ENCODE data around the gene CD274. TPM values are rescaled to one million over a fixed set of nuclear protein-coding genes. Genes with fewer than 3 reads are reported as not detected.
A peak's percentile ranks its signal among the peaks of the same experiment; 100 is the strongest.

Gene CD274
- total and polyA plus RNA-seq, 10 of the 15 experiments (the other 5 are each of a cell fraction or from before 2014, with no cell fraction given): 9.4 to 128 (median 24.6) TPM

DNA sequence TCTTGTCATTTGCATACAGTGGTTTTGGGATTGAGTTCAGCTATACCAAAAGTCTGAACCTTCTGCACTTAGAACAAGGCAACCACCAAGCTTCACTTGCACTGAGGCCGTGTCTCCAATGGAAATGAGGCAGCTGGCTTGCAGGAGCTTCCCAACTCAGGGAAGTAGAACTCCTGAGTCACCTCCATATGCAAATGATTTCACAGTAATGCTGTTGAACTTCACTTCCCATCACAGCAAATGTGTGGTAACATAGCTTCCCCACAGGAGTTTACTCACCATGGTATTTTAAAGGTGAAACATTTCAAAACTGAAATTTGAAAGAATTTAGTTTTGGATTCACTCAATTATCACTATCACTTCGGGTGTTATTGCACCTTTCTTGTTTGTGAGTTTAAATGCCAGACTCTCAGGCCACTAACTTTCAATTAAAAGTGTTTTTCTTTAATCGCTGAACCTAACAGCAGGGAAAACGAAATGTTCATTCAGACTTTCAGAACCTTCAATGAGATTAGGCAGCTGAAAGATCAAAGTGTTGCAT, 9.0 kb downstream of the CD274 start (continued):
- TF ChIP-seq TCF3 (IDR thresholded peaks at IDR 0.05; ENCODE audit: borderline replicate concordance, insufficient read depth, low read depth, low read length): no peak
- TF ChIP-seq, protein P1, sequence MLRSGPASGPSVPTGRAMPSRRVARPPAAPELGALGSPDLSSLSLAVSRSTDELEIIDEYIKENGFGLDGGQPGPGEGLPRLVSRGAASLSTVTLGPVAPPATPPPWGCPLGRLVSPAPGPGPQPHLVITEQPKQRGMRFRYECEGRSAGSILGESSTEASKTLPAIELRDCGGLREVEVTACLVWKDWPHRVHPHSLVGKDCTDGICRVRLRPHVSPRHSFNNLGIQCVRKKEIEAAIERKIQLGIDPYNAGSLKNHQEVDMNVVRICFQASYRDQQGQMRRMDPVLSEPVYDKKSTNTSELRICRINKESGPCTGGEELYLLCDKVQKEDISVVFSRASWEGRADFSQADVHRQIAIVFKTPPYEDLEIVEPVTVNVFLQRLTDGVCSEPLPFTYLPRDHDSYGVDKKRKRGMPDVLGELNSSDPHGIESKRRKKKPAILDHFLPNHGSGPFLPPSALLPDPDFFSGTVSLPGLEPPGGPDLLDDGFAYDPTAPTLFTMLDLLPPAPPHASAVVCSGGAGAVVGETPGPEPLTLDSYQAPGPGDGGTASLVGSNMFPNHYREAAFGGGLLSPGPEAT (IDR thresholded peaks at IDR 0.05; ENCODE audit: low read depth): peak; percentile 94
- TF ChIP-seq POU2F2 (IDR thresholded peaks at IDR 0.05; ENCODE audit: borderline replicate concordance, low read depth, low read length): peak; percentile 98
- no peak for TF ChIP-seq EGR1 (IDR thresholded peaks at IDR 0.05; ENCODE audit: borderline replicate concordance in 1 of 2, low read depth in 2 of 2, low read length in 2 of 2)
- TF ChIP-seq ETV6 (conservative IDR thresholded peaks at IDR 0.05 in 1 of 2, IDR thresholded peaks at IDR 0.05 in 1 of 2; ENCODE audit: borderline replicate concordance in 1 of 2, low read depth in 1 of 2): peak in 1 of 2 experiments; percentile 65; a peak in 2 of 4 replicates
- no peak for TF ChIP-seq STAT3 (IDR thresholded peaks at IDR 0.05; ENCODE audit: low read depth, low read length)
- TF ChIP-seq, protein P2, sequence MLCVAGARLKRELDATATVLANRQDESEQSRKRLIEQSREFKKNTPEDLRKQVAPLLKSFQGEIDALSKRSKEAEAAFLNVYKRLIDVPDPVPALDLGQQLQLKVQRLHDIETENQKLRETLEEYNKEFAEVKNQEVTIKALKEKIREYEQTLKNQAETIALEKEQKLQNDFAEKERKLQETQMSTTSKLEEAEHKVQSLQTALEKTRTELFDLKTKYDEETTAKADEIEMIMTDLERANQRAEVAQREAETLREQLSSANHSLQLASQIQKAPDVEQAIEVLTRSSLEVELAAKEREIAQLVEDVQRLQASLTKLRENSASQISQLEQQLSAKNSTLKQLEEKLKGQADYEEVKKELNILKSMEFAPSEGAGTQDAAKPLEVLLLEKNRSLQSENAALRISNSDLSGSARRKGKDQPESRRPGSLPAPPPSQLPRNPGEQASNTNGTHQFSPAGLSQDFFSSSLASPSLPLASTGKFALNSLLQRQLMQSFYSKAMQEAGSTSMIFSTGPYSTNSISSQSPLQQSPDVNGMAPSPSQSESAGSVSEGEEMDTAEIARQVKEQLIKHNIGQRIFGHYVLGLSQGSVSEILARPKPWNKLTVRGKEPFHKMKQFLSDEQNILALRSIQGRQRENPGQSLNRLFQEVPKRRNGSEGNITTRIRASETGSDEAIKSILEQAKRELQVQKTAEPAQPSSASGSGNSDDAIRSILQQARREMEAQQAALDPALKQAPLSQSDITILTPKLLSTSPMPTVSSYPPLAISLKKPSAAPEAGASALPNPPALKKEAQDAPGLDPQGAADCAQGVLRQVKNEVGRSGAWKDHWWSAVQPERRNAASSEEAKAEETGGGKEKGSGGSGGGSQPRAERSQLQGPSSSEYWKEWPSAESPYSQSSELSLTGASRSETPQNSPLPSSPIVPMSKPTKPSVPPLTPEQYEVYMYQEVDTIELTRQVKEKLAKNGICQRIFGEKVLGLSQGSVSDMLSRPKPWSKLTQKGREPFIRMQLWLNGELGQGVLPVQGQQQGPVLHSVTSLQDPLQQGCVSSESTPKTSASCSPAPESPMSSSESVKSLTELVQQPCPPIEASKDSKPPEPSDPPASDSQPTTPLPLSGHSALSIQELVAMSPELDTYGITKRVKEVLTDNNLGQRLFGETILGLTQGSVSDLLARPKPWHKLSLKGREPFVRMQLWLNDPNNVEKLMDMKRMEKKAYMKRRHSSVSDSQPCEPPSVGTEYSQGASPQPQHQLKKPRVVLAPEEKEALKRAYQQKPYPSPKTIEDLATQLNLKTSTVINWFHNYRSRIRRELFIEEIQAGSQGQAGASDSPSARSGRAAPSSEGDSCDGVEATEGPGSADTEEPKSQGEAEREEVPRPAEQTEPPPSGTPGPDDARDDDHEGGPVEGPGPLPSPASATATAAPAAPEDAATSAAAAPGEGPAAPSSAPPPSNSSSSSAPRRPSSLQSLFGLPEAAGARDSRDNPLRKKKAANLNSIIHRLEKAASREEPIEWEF (IDR thresholded peaks at IDR 0.05; ENCODE audit: insufficient replicate concordance, low read depth, low read length): peak; percentile 54
- TF ChIP-seq NR2C1 (IDR thresholded peaks at IDR 0.05): no peak
- TF ChIP-seq ZNF274 (IDR thresholded peaks at IDR 0.05; ENCODE audit: insufficient read depth, insufficient read length): no peak
- TF ChIP-seq, protein P3, sequence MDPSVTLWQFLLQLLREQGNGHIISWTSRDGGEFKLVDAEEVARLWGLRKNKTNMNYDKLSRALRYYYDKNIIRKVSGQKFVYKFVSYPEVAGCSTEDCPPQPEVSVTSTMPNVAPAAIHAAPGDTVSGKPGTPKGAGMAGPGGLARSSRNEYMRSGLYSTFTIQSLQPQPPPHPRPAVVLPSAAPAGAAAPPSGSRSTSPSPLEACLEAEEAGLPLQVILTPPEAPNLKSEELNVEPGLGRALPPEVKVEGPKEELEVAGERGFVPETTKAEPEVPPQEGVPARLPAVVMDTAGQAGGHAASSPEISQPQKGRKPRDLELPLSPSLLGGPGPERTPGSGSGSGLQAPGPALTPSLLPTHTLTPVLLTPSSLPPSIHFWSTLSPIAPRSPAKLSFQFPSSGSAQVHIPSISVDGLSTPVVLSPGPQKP (IDR thresholded peaks at IDR 0.05; ENCODE audit: low read depth, low read length): no peak
- TF ChIP-seq HDAC6 (IDR thresholded peaks at IDR 0.05; ENCODE audit: unreplicated experiment): no peak
- peak; percentile 60; the same call in 1 of the 2 replicates for TF ChIP-seq MEF2A (IDR thresholded peaks at IDR 0.05; ENCODE audit: insufficient read depth, low read depth, low read length)
- 0 out of 2 replicates have a peak, but pooled peaks have one; percentile 13 for TF ChIP-seq JUND (IDR thresholded peaks at IDR 0.05; ENCODE audit: low read depth, low read length)
- no peak for TF ChIP-seq SP1 (IDR thresholded peaks at IDR 0.05; ENCODE audit: low read depth, low read length)
- no peak; the same call in 1 of the 2 replicates for TF ChIP-seq BMI1 (IDR thresholded peaks at IDR 0.05; ENCODE audit: borderline replicate concordance)
- no peak for TF ChIP-seq TAF1 (IDR thresholded peaks at IDR 0.05; ENCODE audit: borderline replicate concordance, low read depth, low read length)
- peak; percentile 72 for TF ChIP-seq POLR2AphosphoS5 (IDR thresholded peaks at IDR 0.05; ENCODE audit: low read length)
- TF ChIP-seq CBX5 (IDR thresholded peaks at IDR 0.05; ENCODE audit: low read depth): 0 out of 2 replicates have a peak, but pooled peaks have one; percentile 35

Data from GM12878 (cell line).